K562 (cell line): Measurements from ENCODE around the gene MEX3C. TPM values are rescaled to one million over a fixed set of nuclear protein-coding genes. Genes with fewer than 3 reads are reported as not detected.
A peak's percentile ranks its signal among the peaks of the same experiment; 100 is the strongest.

Experiments
- CREBBP ChIP-seq: IDR thresholded peaks from one replicate; pipeline ENCODE4 v1.6.1; 2012; ENCODE audit warnings: low read depth, mild to moderate bottlenecking, control low read depth, inconsistent platforms, low read length
- CTBP1 ChIP-seq: fragments of 450-650 bp; IDR thresholded peaks from 2 replicates; pipeline ENCODE4 v1.6.1; 2016; ENCODE audit warnings: borderline replicate concordance
- E2F3 ChIP-seq: fragments of 250-450 bp; sonication (Bioruptor Pico); IDR thresholded peaks from 2 replicates; pipeline ENCODE4 v1.4.0; 2020; ENCODE audit warnings: mild to moderate bottlenecking
- KLF6 ChIP-seq: fragments of 250-450 bp; sonication (Bioruptor Pico); IDR thresholded peaks from 2 replicates; pipeline ENCODE4 v1.4.0; 2020; ENCODE audit warnings: mild to moderate bottlenecking, moderate library complexity, borderline replicate concordance
- RFX7 ChIP-seq: fragments of 250-450 bp; sonication (Bioruptor Pico); IDR thresholded peaks from 2 replicates; pipeline ENCODE4 v1.5.1; 2021; ENCODE audit warnings: mild to moderate bottlenecking
- RNF219 ChIP-seq: fragments of 250-450 bp; sonication (Bioruptor Pico); IDR thresholded peaks from 2 replicates; pipeline ENCODE4 v1.5.0; 2022; ENCODE audit warnings: mild to moderate bottlenecking
- SRSF1 ChIP-seq: fragments of 200-400 bp; formaldehyde crosslinking; IDR thresholded peaks from 2 replicates; pipeline ENCODE4 v1.6.1; 2017; ENCODE audit warnings: mild to moderate bottlenecking, low read depth, low read length, moderate library complexity
- VEZF1 ChIP-seq: fragments of 200-800 bp; sonication (Bioruptor generic); IDR thresholded peaks from 2 replicates; pipeline ENCODE4 v1.6.1; 2017; ENCODE audit warnings: missing genetic modification characterization, missing compliant biosample characterization
- ZNF407 ChIP-seq: fragments of 450-650 bp; IDR thresholded peaks from 2 replicates; pipeline ENCODE4 v1.6.1; 2016; ENCODE audit warnings: low read depth
- ZNF583 ChIP-seq: fragments of 250-450 bp; sonication (Bioruptor Pico); IDR thresholded peaks from 2 replicates; pipeline ENCODE4 v1.4.0; 2020
- ZNF699 ChIP-seq: fragments of 250-450 bp; sonication (Bioruptor Pico); IDR thresholded peaks from 2 replicates; pipeline ENCODE4 v1.8.0; 2021; ENCODE audit warnings: mild to moderate bottlenecking, moderate library complexity; ENCODE audit not compliant: insufficient replicate concordance
- polyA plus RNA-seq, 8 experiments: library from polyadenylated mRNA; depleted of rRNA in 4 of 8; stranded (reverse) in 5 of 8; unstranded in 3 of 8; fragments of >200 nt; fragmentation: Nextera tagmentation in 2 of 8; fragmentation: Illumina TruSeq in 1 of 8; extraction: Ambion mirVana in 2 of 8; extraction: Trizol in 1 of 8; gene quantifications; 2 replicates each; pipeline versions ENCODE4 v1.2.1 to v1.2.3, GENCODE V29; 2011 to 2014; ENCODE audit warnings: inconsistent platforms in 1 of 8, missing spikeins in 1 of 8
- total RNA-seq, 7 experiments: library from RNA; depleted of rRNA in 6 of 7; stranded (reverse); fragments of >200 nt in 6 of 7; fragmentation: Illumina TruSeq in 2 of 7; extraction: Trizol in 2 of 7; gene quantifications; 2 replicates each; pipeline versions ENCODE4 v1.2.1 to v1.2.3, GENCODE V29; 2011 to 2021; ENCODE audit warnings: low replicate concordance in 1 of 7
- TF ChIP-seq, protein P1 (sequence below): sonication (generic); formaldehyde crosslinking; IDR thresholded peaks from 2 replicates; pipeline ENCODE4 v1.8.0; 2022; ENCODE audit warnings: mild to moderate bottlenecking, missing genetic modification reagents

MEX3C gene
- total and polyA plus RNA-seq, 9 of the 15 experiments (the other 6 are each of a cell fraction or from before 2014, with no cell fraction given), result 2.4 to 14.2 (median 10.6) TPM

GRCh38 chr18:51197661-51198424 lies at the start of gene MEX3C (continued):
- no peak for TF ChIP-seq ZNF407
- TF ChIP-seq, protein P1, sequence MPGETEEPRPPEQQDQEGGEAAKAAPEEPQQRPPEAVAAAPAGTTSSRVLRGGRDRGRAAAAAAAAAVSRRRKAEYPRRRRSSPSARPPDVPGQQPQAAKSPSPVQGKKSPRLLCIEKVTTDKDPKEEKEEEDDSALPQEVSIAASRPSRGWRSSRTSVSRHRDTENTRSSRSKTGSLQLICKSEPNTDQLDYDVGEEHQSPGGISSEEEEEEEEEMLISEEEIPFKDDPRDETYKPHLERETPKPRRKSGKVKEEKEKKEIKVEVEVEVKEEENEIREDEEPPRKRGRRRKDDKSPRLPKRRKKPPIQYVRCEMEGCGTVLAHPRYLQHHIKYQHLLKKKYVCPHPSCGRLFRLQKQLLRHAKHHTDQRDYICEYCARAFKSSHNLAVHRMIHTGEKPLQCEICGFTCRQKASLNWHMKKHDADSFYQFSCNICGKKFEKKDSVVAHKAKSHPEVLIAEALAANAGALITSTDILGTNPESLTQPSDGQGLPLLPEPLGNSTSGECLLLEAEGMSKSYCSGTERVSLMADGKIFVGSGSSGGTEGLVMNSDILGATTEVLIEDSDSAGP (CRISPR knock-in tag), result no peak
- TF ChIP-seq CTBP1, result peak; percentile 71; the same call in 1 of the 2 replicates
- TF ChIP-seq VEZF1 (CRISPR knock-in tag), result peak; percentile 76
- no peak for TF ChIP-seq SRSF1
- no peak for TF ChIP-seq ZNF583
- TF ChIP-seq ZNF699 (CRISPR knock-in tag), result no peak
- TF ChIP-seq KLF6, result no peak
- no peak for TF ChIP-seq CREBBP
- TF ChIP-seq RNF219 (CRISPR knock-in tag), result no peak
- TF ChIP-seq RFX7 (CRISPR knock-in tag), result no peak
- TF ChIP-seq E2F3 (CRISPR knock-in tag), result no peak
